PC-9 (cell line): ENCODE measurements around the gene AGBL4.

Experiments
- CTCF ChIP-seq: fragments of 200-600 bp; sonication (generic); conservative IDR thresholded peaks from 2 replicates; pipeline ENCODE4 v1.6.1; 2017; ENCODE audit warnings: mixed run types, antibody characterized with exemption, mild to moderate bottlenecking, moderate library complexity
- EZH2 ChIP-seq: fragments of 200-600 bp; sonication (generic); IDR thresholded peaks from 2 replicates; pipeline ENCODE4 v1.8.0; 2017; ENCODE audit warnings: antibody characterized with exemption, low read depth

GRCh38 chr1:48873944-48874343 lies 1149.8 kb downstream of the AGBL4 start:
- TF ChIP-seq CTCF = no peak
- no peak for TF ChIP-seq EZH2
